NCI-H146 treated with DMSO at 0.1 percent for 48 hours (cell line): ENCODE measurements around the gene ABCC5.
"Not testable (repeated sequence)": the region's sequence is repeated elsewhere in the genome, so short reads cannot be mapped to it uniquely, and the experiment has no call there.

ENCODE experiments used
- DNase-seq: peaks from one replicate; lab custom pipeline; 2025; ENCODE audit not compliant: unreplicated experiment; lab: John Stamatoyannopoulos, UW

ABCC5 gene

DNA sequence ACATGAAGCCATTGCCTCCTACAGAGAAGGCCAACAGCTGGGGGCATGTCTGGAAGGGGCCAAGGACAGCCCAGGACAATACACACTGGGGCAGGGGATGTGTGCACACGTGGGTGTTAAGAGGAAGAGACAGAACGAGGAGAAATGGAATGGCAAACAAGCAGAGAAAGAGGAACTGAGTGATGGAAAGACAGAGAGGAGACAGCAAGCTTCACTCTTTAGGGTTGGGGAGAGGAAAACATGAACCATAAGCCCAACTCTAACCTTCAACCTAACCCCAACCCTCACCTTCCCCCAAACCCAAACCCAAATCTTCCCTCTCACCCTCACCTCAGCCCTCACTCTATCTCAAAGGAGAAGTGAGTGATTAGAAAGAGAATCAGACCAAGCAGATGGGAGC lies 121.1 kb downstream of the ABCC5 start:
- DNase-seq = no peak

DNA sequence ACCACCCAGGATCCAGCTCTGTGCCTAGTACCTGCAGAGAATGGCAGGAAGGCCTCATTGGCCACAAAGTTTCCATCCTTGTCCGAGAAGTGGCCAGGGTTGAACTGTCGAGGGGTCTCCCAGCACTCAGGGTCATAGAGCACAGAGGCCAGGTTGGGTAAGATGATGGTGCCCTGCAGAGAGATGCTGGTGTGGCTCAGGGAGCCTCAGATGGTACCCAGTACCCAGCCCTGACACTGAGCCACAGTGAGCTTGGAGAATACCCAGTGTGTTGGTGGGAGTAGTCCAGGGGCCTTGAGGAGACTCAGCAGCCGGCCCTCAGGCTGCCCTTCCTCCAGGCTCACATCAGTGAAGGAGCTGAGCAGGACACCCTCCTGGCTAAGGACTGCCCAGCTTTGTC lies 121.5 kb downstream of the ABCC5 start:
- DNase-seq = no peak

DNA sequence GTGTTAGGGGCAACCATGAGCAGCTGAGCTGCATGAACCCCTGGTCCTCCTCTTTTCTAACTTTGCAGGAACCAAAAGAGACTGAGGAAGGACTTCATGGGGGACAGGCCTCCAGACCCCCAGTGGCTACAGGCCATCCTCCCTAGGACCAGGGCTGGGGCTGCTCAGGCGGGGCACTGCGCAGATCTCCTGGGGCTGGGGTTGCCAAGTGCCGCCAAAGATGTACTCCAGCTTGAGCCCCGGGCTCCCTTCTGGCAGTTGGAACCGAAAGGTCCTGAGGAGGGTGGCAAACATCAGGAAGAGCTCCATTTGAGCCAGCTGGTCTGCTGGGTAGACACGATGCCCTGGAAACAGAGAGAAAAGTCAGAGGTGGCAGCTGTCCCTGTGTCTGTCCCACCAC lies 121.9 kb downstream of the ABCC5 start:
- no peak for DNase-seq

DNA sequence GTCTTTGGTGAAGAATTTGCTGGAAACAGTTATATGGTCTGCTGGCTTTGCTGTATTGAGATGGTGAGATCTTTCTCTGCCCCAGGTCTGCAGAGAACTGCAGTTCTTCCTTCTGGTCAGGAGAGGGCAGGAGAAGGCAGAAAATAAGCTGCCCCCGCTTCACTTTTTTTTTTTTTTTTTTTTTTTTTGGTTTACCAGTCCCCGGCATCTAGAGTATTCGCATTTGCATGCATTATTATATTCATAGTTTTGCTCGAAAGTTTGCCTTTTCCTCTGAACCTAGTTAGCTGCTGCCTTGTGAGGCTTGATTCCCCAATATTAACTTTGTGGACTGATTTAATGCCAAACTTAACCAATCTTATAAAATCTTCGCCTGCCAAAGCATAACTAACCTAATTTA lies 122.4 kb downstream of the ABCC5 start:
- DNase-seq = peak; percentile 62

DNA sequence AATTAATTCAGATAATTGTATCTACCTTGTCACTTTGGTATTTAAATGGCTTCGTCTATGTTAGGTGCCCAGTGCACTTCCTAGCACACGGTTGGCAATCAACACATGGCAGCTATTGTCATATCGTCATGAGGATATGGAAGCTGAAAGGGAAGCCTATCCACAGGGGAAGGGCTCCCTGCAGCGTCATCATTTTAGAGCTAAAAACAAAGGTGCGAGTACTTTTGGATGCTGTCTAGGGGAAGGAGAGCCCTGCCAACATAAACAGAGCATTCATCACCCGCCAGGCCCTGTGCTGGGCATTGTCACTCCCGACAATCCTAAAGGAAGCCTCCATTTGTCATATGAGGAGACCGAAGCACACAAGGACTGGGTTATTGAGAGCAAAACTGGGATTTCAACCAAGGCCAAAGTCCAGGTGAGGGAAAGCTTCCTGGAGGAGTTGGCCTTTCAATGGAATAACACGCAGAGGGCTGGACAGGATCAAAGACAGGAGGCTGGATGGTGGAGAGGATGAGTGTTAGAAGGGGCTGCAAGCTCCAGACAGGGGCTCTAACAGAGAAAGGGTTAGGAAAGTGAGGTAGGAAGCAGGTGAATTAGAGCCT lies 125.0 kb downstream of the ABCC5 start:
- DNase-seq = no peak

DNA sequence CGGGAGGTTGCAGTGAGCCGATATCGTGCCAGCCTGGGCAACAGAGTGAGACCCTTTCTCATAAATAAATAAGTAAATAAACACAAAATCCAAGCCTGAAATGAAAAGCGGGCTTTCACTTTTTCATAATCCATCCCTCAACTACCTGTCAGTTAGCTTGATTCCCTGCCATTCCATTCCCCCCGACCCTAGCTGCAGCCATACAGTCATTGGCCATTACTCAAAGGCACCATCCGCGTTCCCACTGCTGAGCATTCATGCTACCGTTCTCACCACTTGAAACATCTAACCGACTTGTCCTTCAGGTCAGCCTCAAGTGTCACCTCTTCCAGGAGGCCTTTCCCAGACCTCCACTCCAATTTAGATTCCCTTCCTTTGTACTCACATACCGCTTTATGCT lies 131.9 kb downstream of the ABCC5 start:
- DNase-seq = no peak

DNA sequence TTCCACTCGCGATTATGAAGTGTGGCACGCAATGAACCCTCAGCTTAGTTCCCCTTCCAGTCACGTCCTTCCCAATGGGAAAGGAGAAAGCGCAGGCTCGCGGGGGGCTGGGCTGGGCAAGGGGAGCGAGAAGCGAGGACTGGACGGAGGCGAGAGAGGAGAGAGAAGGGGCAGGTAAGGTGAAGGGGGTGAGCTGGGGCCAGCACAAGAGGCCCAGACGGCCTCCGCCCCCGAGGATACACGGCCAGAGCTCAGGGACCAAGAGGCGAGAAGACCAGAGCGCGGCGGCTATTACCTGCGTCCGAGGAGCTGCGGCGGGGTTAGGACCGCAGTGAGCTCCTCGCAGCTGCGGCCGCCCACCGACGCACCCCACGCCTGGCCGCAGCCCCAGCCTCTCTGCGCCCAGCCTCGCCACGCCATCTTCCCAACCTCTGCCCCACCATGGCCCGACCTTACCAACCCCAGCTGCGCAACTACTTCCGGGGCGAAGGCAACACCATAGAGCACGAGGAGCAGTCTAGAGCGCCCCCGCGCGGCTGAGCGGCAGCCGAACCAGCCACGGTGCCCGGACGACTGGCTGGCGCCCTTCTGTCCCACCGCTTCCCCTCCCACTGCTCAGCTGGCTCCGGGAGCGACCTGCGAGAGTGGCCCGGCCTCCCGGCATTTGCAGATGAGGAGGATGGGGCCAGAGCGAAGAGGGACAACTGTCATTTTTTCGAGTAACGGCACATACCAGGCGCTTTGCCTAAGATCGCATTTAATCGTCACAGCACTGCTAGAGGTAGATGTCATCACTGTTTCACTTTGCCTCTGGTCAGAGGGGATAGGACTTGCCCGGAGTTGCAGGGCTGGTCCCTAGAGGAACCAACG lies 133.0 kb downstream of the ABCC5 start, which contains the start of gene PARL:
Gene PARL (minus strand): TSS at position 454 of the 870 bp plus-strand sequence. CDS start 34 bp downstream, at position 420.
- DNase-seq = peak; percentile 97

DNA sequence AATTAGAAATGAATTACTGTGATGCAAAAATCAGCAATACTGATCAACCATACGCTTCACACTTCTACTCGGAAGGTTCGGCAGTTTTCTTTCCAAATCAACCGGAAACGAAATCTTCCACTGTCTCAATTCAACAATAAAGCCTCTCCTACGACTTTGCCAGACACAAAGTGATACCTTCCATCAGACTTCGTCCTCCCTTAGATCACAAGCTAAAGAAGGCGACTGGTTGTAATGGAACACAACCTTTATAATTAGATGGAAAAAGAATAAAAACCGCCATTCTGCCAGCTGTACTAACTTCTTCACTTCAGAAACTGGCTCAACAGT lies 133.6 kb downstream of the ABCC5 start:
- DNase-seq = no peak

DNA sequence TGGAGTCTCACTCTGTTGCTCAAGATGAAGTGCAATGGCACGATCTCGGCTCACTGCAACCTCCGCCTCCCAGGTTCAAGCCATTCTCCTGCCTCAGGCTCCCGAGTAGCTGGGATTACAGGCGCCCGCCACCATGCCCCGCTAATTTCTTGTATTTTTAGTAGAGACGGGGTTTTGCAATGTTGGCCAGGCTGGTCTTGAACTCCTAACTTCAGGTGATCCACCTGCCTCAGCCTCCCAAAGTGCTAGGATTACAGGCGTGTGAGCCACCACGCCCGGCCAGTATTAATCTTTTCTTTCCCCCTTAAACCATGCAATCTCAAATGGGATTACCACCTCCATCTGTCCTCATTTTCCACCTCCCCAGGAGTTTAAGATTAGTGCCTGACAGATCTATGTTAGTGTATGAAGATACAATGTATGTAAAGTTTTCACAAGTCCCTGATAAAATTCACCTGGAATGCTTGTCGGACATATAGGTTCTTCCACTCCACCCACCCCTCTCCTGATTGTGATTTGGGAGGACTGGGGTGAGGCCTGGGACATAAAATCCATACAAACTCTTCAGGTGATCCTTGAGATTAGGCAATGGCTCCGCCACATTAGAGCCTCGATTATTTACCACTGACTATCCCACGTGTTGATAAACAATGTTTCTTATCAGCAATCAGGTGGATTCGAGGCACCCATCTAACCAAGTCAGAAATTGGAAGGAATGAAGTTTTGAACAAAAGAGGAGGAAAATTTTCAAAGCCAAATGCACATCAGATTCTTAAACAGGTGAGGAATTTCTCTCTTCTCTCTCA lies 134.2 kb downstream of the ABCC5 start:
- no peak for DNase-seq

DNA sequence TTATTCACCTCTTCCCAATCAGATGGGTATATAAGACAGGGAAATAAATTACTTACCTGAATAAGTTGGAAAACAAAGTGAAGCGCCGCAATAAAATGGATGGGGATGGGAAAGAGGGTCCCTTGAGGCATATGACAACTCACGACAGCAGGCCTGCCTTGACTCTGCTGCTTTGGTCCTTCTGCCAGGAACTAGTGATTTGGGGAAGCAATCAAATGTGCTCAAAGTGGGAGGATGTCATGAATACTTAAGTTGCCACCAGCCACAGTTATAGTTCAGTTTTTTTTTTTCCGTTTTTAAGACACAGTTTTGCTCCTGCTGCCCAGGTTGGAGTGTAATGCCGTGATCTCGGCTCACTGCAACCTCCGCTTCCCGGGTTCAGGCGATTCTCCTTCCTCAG lies 137.6 kb downstream of the ABCC5 start:
- DNase-seq = no peak

DNA sequence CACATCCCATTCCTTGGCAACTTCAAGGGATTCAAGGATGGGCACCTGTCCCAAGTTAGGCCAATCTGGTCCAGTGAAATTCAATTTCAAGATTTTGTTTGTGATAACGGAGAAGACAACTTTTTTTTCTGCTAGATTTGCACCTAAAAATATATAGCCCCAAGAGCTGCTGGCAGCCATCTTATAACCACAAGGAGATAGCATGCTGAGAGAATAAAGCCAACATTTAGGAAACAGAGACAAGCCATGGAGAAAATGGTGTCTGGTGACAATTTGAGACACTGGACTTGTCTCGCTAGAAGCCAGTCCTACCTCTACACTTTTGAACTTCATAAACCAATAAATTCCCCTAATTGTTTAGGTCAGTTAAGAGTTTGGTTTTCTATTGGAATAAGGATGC lies 138.4 kb downstream of the ABCC5 start:
- no peak for DNase-seq

DNA sequence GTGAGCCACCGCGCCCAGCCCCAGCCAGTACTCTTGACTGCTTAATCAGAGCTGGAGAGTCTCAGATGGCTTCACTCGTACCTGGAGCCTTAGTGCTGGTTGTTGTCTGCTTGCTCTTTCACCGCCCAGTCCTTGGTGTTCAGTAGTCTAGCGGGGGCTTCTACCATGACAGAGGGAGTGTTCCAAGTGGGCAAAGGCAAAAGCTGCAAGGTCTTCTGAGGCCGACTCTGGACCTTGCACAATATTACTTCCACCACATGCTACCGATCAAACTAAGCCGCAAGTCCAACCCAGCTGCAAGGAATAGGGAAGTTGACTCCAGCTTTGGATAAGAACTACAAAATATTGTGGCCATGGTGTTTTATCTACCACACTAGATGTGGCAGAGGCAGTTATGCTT lies 139.6 kb downstream of the ABCC5 start:
- DNase-seq = no peak

DNA sequence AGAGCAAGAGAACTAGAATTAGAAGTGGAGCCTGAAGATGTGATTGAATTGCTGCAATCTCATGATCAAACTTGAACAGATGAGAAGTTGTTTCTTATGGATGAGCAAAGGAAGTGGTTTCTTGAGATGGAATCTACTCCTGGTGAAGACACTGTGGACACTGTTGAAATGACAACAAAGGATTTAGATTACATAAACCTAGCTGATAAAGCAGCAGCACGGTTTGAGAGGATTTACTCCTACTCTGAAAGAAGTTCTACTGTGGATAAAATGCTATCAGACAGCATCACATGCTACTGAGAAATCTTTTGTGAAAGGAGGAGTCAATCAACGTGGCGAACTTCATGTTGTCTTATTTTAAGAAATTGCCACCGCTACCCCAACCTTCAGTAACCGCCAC lies 140.5 kb downstream of the ABCC5 start:
- not testable (repeated sequence) for DNase-seq

DNA sequence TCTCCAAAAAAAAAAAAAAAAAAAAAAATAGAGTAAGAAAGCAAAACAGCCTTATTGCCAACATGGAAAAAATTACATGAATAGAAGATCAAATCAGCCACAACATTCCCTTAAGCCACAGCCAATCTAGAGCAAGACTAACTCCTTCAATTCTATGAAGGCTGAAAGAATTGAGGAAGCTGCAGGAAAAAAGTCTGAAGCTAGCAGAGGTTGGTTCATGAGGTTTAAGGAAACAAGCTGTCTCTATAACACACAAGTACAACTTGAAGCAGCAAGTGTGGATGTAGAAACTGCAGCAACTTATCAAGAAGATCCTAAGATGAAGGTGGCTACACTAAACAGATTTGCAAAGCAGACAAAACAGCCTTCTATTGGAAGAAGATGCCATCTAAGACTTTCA lies 142.3 kb downstream of the ABCC5 start:
- no peak for DNase-seq

DNA sequence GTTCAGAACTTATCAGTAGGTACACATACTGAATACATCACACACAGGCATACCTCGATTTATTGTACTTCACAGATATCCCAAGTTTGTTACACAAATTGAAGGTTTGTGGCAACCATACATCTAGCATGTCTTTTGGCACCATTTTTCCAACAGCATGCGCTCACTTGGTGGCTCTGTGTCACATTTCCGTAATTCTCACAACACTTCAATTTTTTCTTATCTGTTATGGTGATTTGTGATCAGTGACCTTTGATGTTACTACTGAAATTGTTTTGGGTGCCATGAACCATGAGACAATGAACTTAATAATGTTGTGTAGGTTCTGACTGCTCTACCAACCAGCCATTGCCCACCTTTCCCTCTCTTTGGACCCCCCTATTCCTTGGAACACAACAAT lies 143.8 kb downstream of the ABCC5 start:
- no peak for DNase-seq

DNA sequence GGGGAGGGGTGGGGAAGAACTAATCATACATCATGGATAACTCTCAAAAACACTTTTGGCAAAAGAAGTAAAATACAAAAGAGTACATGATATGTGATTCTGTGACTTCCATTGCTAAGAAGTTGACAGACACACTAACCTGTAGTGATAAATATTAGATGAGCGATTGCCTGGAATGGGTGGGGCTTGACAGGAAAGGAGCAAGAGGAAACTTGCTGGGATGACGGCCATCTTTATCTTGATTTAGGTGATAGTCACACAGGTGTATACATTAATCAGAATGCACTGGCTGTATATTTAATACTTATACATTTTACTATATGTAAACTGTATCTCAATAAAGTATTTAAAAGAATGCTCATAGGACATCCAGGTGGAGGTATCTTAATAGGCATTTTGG lies 146.1 kb downstream of the ABCC5 start:
- no peak for DNase-seq

DNA sequence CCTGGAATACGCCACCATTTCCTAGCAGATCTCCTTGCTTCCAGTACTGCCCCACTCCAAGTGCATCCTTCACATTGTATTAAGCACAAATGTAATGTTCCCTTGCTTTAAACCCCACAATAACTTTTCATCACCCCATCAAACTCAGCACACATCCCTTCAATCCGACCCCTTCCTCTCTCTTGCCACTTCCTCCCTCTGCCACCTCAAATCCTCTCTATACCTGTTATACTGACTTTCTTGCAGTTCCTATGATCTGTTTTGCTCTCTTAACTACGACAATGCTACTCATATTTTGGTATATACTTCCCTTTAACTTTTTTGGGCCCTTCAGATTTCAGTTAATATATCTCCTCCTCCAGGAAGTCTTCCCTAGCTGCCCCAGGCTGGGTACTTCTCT lies 147.1 kb downstream of the ABCC5 start:
- DNase-seq = no peak
